Astrocyte (in vitro differentiated cells and primary cell): ENCODE results near the gene LPO.

Source experiments
- EZH2 ChIP-seq: IDR thresholded peaks from 2 replicates; pipeline ENCODE4 v1.6.1; 2012; ENCODE audit warnings: mild to moderate bottlenecking, low read length, inconsistent platforms; ENCODE audit not compliant: insufficient read depth
- TF ChIP-seq, protein P1 (sequence below): IDR thresholded peaks from 2 replicates; pipeline ENCODE4 v1.5.1; 2011; ENCODE audit warnings: low read depth, mild to moderate bottlenecking, inconsistent platforms, low read length, moderate library complexity; ENCODE audit not compliant: insufficient read depth

DNA sequence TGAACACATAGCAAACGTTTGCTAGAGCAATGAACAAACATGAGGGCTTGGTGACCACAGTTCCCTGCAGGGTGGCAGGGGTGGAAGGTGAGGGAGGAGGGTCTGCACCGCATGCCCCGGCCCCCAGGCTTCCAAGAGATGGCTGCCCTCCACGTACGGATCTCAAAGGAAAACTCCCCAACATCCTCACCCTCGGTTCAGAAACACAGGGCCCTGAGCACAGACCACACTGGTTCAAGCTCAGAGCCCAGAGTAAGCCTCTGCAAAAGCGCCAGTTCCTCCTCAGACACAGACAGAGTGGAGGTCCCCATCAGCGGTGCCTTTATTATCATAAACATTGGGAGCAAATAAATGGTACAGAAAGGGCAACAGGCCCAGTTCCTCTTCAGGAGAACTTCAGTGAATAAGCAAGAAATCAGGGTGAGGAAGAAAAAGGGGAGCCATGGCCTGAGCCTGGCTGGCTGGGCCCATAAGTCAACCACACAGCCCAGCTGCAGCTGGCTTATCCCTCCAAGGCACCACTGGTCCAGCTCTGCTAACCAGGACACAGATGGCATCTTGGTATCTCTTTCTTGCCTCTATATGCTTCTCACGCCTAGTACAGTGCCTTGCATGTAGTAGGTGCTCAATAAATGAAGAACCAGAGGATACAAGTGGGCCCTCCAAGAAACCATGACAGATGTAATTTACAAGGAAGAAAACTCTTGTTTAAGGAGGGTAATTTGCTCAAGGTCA is 31.3 kb downstream of the LPO start:
- no peak for TF ChIP-seq EZH2
- TF ChIP-seq, protein P1, sequence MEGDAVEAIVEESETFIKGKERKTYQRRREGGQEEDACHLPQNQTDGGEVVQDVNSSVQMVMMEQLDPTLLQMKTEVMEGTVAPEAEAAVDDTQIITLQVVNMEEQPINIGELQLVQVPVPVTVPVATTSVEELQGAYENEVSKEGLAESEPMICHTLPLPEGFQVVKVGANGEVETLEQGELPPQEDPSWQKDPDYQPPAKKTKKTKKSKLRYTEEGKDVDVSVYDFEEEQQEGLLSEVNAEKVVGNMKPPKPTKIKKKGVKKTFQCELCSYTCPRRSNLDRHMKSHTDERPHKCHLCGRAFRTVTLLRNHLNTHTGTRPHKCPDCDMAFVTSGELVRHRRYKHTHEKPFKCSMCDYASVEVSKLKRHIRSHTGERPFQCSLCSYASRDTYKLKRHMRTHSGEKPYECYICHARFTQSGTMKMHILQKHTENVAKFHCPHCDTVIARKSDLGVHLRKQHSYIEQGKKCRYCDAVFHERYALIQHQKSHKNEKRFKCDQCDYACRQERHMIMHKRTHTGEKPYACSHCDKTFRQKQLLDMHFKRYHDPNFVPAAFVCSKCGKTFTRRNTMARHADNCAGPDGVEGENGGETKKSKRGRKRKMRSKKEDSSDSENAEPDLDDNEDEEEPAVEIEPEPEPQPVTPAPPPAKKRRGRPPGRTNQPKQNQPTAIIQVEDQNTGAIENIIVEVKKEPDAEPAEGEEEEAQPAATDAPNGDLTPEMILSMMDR: no peak
